ENCODE results near the gene PROX1. TPM values are rescaled to one million over a fixed set of nuclear protein-coding genes. Genes with fewer than 3 reads are reported as not detected.

PROX1 gene
- total and polyA plus RNA-seq, 2 donors (not counting 1 experiment from before 2014, with no cell fraction given), result 0.02 to 0.17 TPM

- Histone ChIP-seq H3K9ac (ENCODE audit: insufficient read depth, low read length) (no peak overlapping the region), H3K4me1 (ENCODE audit: control insufficient read depth, extremely low read depth, insufficient read depth, low read length) (no peaks in the 10 kb centered on the region), H4K20me1 (ENCODE audit: control insufficient read depth, extremely low read depth, insufficient read depth, low read length) (no peaks in the 10 kb centered on the region), H3K27ac (ENCODE audit: insufficient read depth, low read length) (no peak overlapping the region), H2AFZ (ENCODE audit: low read length) (no peak overlapping the region), H3K9me3 (ENCODE audit: control insufficient read depth, insufficient read depth, low read depth, low read length) (no peaks in the 10 kb centered on the region), H3K79me2 (ENCODE audit: control insufficient read depth, insufficient read depth, low read length) (no peaks in the 10 kb centered on the region), H3K36me3 (ENCODE audit: control insufficient read depth, insufficient read depth, low read length) (no peaks in the 10 kb centered on the region), H3K4me3 (replicated peaks in 1 of 4; ENCODE audit: control extremely low read depth in 1 of 4, insufficient read depth in 1 of 4, low read depth in 3 of 4, low read length in 4 of 4) (no peak overlapping the region), H3K4me2 (ENCODE audit: extremely low read depth, insufficient read depth, low read length) (no peak overlapping the region), H3K27me3 (ENCODE audit: control insufficient read depth, insufficient read depth, low read length) (no peaks in the 10 kb centered on the region)
- no peak for DNase-seq (ENCODE audit: low read depth in 2 of 2)
- no peak for TF ChIP-seq EZH2 (IDR thresholded peaks at IDR 0.05; ENCODE audit: low read length, missing control alignments)
Measured at GRCh38 chr1:213940947-213941346, 46.8 kb upstream of the PROX1 start.

GRCh38 chr1:213942061-213942460, 45.7 kb upstream of the PROX1 start:
- no peak overlapping the region for H3K4me3 ChIP-seq (replicated peaks in 1 of 4; ENCODE audit: control extremely low read depth in 1 of 4, insufficient read depth in 1 of 4, low read depth in 3 of 4, low read length in 4 of 4)
- TF ChIP-seq EZH2 (IDR thresholded peaks at IDR 0.05; ENCODE audit: low read length, missing control alignments), result no peak
- TF ChIP-seq CTCF (conservative IDR thresholded peaks at IDR 0.05 in 1 of 2, IDR thresholded peaks at IDR 0.05 in 1 of 2; ENCODE audit: low read depth in 1 of 2, low read length in 2 of 2), result no peak
- H3K79me2 ChIP-seq (ENCODE audit: control insufficient read depth, insufficient read depth, low read length), result no peaks in the 10 kb centered on the region
- no peak overlapping the region for H3K9ac ChIP-seq (ENCODE audit: insufficient read depth, low read length)
- H3K27me3 ChIP-seq (ENCODE audit: control insufficient read depth, insufficient read depth, low read length), result no peaks in the 10 kb centered on the region
- H3K36me3 ChIP-seq (ENCODE audit: control insufficient read depth, insufficient read depth, low read length), result no peaks in the 10 kb centered on the region
- DNase-seq (ENCODE audit: low read depth in 2 of 2), result no peak
- H4K20me1 ChIP-seq (ENCODE audit: control insufficient read depth, extremely low read depth, insufficient read depth, low read length), result no peaks in the 10 kb centered on the region
- no peak overlapping the region for H3K4me2 ChIP-seq (ENCODE audit: extremely low read depth, insufficient read depth, low read length)
- H2AFZ ChIP-seq (ENCODE audit: low read length), result no peak overlapping the region
- H3K27ac ChIP-seq (ENCODE audit: insufficient read depth, low read length), result no peak overlapping the region
- no peaks in the 10 kb centered on the region for H3K9me3 ChIP-seq (ENCODE audit: control insufficient read depth, insufficient read depth, low read depth, low read length)
- no peaks in the 10 kb centered on the region for H3K4me1 ChIP-seq (ENCODE audit: control insufficient read depth, extremely low read depth, insufficient read depth, low read length)

DNA sequence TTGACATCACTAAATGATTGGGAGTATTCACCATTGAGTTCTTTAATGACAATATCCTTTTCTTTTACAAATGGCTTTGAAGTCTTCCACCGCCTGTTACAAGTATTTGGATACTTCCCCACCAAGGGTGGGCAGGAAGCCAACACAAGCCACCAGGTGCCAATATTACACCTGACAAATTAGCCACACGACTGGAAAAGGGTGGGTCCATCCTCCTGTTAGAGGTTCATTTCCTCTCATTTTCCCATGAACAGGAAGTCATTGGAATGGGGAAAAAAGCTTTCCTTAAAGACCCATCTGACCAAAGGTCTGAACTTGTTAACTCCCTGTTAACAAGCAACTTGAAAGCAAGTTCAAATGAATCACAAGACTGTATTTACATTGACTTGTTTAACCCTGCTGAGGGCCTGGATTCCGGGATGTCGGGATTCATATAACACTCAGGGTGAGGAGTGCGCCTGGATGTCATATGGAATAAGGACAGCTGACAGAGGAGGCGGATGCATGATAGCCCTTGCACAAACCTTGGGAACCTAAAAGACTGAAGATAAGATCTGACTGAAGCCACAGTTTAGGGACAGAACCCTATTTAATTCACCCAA, 40.5 kb upstream of the PROX1 start:
- Histone ChIP-seq H3K79me2 (ENCODE audit: control insufficient read depth, insufficient read depth, low read length) (no peaks in the 10 kb centered on the region), H4K20me1 (ENCODE audit: control insufficient read depth, extremely low read depth, insufficient read depth, low read length) (no peaks in the 10 kb centered on the region), H3K4me1 (ENCODE audit: control insufficient read depth, extremely low read depth, insufficient read depth, low read length) (no peaks in the 10 kb centered on the region), H3K9ac (ENCODE audit: insufficient read depth, low read length) (no peak overlapping the region), H3K4me2 (ENCODE audit: extremely low read depth, insufficient read depth, low read length) (no peak overlapping the region), H3K4me3 (replicated peaks in 1 of 4; ENCODE audit: control extremely low read depth in 1 of 4, insufficient read depth in 1 of 4, low read depth in 3 of 4, low read length in 4 of 4) (no peak overlapping the region), H3K36me3 (ENCODE audit: control insufficient read depth, insufficient read depth, low read length) (no peaks in the 10 kb centered on the region), H3K9me3 (ENCODE audit: control insufficient read depth, insufficient read depth, low read depth, low read length) (no peaks in the 10 kb centered on the region), H2AFZ (ENCODE audit: low read length) (no peak overlapping the region), H3K27ac (ENCODE audit: insufficient read depth, low read length) (no peak overlapping the region), H3K27me3 (ENCODE audit: control insufficient read depth, insufficient read depth, low read length) (no peaks in the 10 kb centered on the region)
- TF ChIP-seq CTCF (conservative IDR thresholded peaks at IDR 0.05 in 1 of 2, IDR thresholded peaks at IDR 0.05 in 1 of 2; ENCODE audit: low read depth in 1 of 2, low read length in 2 of 2), result no peak
- TF ChIP-seq EZH2 (IDR thresholded peaks at IDR 0.05; ENCODE audit: low read length, missing control alignments), result no peak
- DNase-seq (ENCODE audit: low read depth in 2 of 2), result no peak
